Measurements from ENCODE around the gene ATE1. TPM values are rescaled to one million over a fixed set of nuclear protein-coding genes. Genes with fewer than 3 reads are reported as not detected.
A peak's percentile ranks its signal among the peaks of the same experiment; 100 is the strongest.

ATE1 gene
- total and polyA plus RNA-seq, 8 donors: 24.5 to 35.4 (median 31.9) TPM

DNA sequence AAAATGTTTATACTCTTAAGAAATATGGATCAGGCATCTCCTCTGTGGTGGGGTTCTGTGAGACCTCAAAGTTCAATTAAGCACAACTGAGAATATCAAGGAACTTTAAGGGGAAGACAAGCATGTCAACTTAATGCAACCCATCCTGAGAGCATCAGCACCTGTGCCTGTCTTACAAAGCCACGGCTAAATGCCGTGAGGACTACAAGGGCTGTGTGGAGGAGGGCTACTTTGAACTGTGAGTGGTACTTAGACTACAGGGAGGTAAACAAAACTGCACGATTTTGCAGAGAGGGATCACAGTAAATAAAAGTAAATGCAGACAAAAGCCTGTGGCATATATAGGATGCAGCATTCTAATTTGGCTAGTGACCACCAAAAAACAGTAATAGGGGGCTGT is 139.1 kb downstream of the ATE1 start:
- no peak overlapping the region for H3K27ac ChIP-seq
- DNase-seq (no peak), ATAC-seq (peak; percentile 82)
- TF ChIP-seq, protein P1, sequence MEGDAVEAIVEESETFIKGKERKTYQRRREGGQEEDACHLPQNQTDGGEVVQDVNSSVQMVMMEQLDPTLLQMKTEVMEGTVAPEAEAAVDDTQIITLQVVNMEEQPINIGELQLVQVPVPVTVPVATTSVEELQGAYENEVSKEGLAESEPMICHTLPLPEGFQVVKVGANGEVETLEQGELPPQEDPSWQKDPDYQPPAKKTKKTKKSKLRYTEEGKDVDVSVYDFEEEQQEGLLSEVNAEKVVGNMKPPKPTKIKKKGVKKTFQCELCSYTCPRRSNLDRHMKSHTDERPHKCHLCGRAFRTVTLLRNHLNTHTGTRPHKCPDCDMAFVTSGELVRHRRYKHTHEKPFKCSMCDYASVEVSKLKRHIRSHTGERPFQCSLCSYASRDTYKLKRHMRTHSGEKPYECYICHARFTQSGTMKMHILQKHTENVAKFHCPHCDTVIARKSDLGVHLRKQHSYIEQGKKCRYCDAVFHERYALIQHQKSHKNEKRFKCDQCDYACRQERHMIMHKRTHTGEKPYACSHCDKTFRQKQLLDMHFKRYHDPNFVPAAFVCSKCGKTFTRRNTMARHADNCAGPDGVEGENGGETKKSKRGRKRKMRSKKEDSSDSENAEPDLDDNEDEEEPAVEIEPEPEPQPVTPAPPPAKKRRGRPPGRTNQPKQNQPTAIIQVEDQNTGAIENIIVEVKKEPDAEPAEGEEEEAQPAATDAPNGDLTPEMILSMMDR (IDR thresholded peaks at IDR 0.05): no peak
- no peaks in the 10 kb centered on the region for H3K9me3 ChIP-seq
- H3K27me3 ChIP-seq: no peaks in the 10 kb centered on the region
- H3K4me3 ChIP-seq: no peak overlapping the region
- intact Hi-C loops (cut with DNase I): no loop called here
- peaks cover 0 to 17% of the 10 kb centered on the region in 2 donors for H3K36me3 ChIP-seq
- H3K4me1 ChIP-seq: no peaks in the 10 kb centered on the region

DNA sequence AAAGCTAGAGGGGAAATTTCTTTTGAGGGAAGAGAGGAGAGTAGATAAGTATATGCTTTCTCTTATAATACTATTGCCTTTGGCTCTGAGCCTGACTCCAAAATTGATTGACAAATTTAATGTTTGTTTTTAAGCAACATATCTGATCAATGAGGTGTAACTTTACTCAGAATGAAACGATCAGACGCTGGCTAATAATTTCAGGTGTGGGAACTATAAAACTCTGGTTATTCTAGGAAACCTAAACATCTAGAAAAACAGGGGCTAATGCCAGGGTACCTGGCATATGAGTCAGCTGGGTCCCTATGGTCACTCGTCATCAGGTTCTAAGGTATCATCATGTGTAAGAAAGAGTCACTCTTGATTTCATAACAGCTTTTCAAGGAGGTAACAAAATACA is 139.7 kb downstream of the ATE1 start:
- H3K4me1 ChIP-seq: no peaks in the 10 kb centered on the region
- intact Hi-C loops (cut with DNase I): no loop called here
- no peak for ATAC-seq
- no peaks in the 10 kb centered on the region for H3K9me3 ChIP-seq
- H3K4me3 ChIP-seq: no peak overlapping the region
- H3K27ac ChIP-seq: no peak overlapping the region
- peaks cover 0 to 17% of the 10 kb centered on the region in 2 donors for H3K36me3 ChIP-seq
- DNase-seq: no peak
- TF ChIP-seq, protein P1 (IDR thresholded peaks at IDR 0.05): no peak
- no peaks in the 10 kb centered on the region for H3K27me3 ChIP-seq

GRCh38 chr10:121787169-121787568 is 140.7 kb downstream of the ATE1 start:
- no peak for ATAC-seq
- Histone ChIP-seq H3K4me3 (no peak overlapping the region), H3K27ac (no peak overlapping the region), H3K4me1 (no peaks in the 10 kb centered on the region), H3K27me3 (no peaks in the 10 kb centered on the region), H3K36me3 (peaks cover 0 to 17% of the 10 kb centered on the region in 2 donors), H3K9me3 (no peaks in the 10 kb centered on the region)
- TF ChIP-seq, protein P1 (IDR thresholded peaks at IDR 0.05): no peak
- DNase-seq: no peak
- intact Hi-C loops (cut with DNase I): no loop called here

DNA sequence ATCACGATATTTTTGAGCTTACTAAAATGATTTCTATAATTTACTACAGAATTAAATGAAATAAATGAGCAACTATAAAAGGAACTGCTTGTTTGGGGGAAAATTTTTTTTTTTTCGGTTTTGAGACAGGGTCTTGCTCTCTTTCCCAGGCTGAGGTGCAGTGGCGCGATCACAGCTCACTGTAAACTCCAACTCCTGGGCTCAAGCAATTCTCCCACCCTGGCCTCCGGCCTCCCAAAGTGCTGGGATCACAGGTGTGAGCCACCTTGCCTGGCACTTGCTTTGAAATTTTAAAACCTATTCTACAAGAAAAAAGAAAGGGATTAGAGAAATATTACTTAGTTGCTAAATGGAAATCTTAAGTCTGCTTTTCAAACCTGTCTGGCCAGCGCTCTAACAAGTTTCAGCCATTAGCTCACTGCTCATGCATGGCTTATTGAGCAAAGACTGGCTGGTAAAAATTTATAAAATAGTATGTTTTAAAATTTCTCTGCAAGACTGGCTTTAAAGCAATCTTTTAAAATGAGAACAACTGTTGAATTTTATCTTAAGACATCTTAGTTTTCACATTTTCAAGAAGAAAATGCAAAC is 144.0 kb downstream of the ATE1 start:
- intact Hi-C loops (cut with DNase I): no loop called here
- Histone ChIP-seq H3K27me3 (no peaks in the 10 kb centered on the region), H3K4me1 (no peaks in the 10 kb centered on the region), H3K27ac (no peak overlapping the region), H3K36me3 (peaks cover 0 to 6% of the 10 kb centered on the region in 2 donors), H3K9me3 (no peaks in the 10 kb centered on the region), H3K4me3 (no peak overlapping the region)
- DNase-seq: no peak
- ATAC-seq: no peak
- TF ChIP-seq, protein P1 (IDR thresholded peaks at IDR 0.05): no peak

DNA sequence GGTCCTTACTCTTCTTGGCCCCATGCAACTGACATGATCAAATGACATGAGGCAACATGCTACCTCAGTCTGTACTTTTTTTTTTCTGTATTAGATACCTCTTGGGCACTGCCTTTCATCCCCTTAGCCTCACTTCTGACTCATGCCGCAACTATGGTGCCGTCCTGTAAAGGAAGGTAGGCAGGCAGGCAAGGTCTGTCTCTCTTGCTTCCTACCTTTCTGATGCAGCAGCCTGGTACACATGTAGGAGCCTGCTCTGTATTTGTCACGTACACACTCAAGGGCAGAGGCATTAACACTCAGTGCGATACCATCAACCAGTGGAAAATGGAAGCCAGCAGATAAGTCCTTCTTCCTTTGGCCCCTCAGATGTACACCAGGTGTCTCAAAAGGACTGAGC is 146.7 kb downstream of the ATE1 start:
- ATAC-seq (no peak), DNase-seq (no peak)
- H3K4me3 ChIP-seq: no peak overlapping the region
- no peak overlapping the region for H3K27ac ChIP-seq
- H3K9me3 ChIP-seq: no peaks in the 10 kb centered on the region
- H3K4me1 ChIP-seq: no peaks in the 10 kb centered on the region
- peaks cover 0 to 5% of the 10 kb centered on the region in 2 donors for H3K36me3 ChIP-seq
- intact Hi-C loops (cut with DNase I): no loop called here
- TF ChIP-seq, protein P1 (IDR thresholded peaks at IDR 0.05): no peak
- H3K27me3 ChIP-seq: no peaks in the 10 kb centered on the region

Measured in left lung (tissue), 10 donors.